Measurements from ENCODE around the gene CTBP1.

- TF ChIP-seq CTCF (IDR thresholded peaks at IDR 0.05; ENCODE audit: low read depth, low read length) (no peak), POLR2A (IDR thresholded peaks at IDR 0.05; ENCODE audit: extremely low read depth, insufficient read length) (peak; percentile 80), MYC (IDR thresholded peaks at IDR 0.05; ENCODE audit: low read depth, low read length) (peak; percentile 18; the same call in 1 of the 2 replicates), MAX (IDR thresholded peaks at IDR 0.05; ENCODE audit: low read depth, low read length) (no peak)
These were observed at the start of gene CTBP1 for GRCh38 chr4:1248245-1249147.

Measured in NB4 (cell line).